Hematopoietic multipotent progenitor cell treated with erythropoietin and hydrocortisone succinate and interleukin-3 and kit ligand, for 4 days (in vitro differentiated cells): ENCODE measurements around the gene EEF2.
"Not testable (repeated sequence)": the region's sequence is repeated elsewhere in the genome, so short reads cannot be mapped to it uniquely, and the experiment has no call there.

Source experiments
- DNase-seq: peaks from one replicate; pipeline ENCODE4 v3.0.0-alpha.2; 2015

Gene EEF2

GRCh38 chr19:4014541-4015491 lies 29.6 kb upstream of the EEF2 start:
- DNase-seq, result peak; percentile 37

- no peak for DNase-seq
These were observed 28.8 kb upstream of the EEF2 start for GRCh38 chr19:4013886-4014540.

GRCh38 chr19:4012975-4013634 lies 27.8 kb upstream of the EEF2 start:
- DNase-seq, result no peak

- DNase-seq, result no peak
These were observed 27.1 kb upstream of the EEF2 start for GRCh38 chr19:4012092-4012974.

GRCh38 chr19:4011430-4011829 lies 26.2 kb upstream of the EEF2 start:
- DNase-seq, result not testable (repeated sequence)

- DNase-seq, result no peak
These were observed 25.5 kb upstream of the EEF2 start for GRCh38 chr19:4010808-4011110.

GRCh38 chr19:4009990-4010807 lies 24.9 kb upstream of the EEF2 start:
- no peak for DNase-seq

GRCh38 chr19:4007836-4008539 lies 22.7 kb upstream of the EEF2 start:
- DNase-seq, result peak; percentile 59

- DNase-seq, result peak; percentile 98
These were observed 22.0 kb upstream of the EEF2 start, which contains the start of gene PIAS4 for GRCh38 chr19:4007021-4007835. TSS of gene PIAS4 (plus strand) at chr19:4007736. CDS start at chr19:4007761, 25 bp downstream.

- DNase-seq, result not testable (repeated sequence)
These were observed 20.2 kb upstream of the EEF2 start for GRCh38 chr19:4005436-4005835.

GRCh38 chr19:4000798-4001197 lies 15.5 kb upstream of the EEF2 start:
- not testable (repeated sequence) for DNase-seq

GRCh38 chr19:3998667-3999412 lies 13.6 kb upstream of the EEF2 start:
- DNase-seq, result not testable (repeated sequence)

GRCh38 chr19:3995607-3996006 lies 10.3 kb upstream of the EEF2 start:
- no peak for DNase-seq

GRCh38 chr19:3990815-3991117 lies 5.5 kb upstream of the EEF2 start:
- DNase-seq, result no peak

GRCh38 chr19:3987619-3988371 lies 2.5 kb upstream of the EEF2 start:
- DNase-seq, result peak; percentile 96

- DNase-seq, result peak; percentile 95
These were observed 1.2 kb upstream of the EEF2 start for GRCh38 chr19:3986260-3987041.

- DNase-seq, result no peak
These were observed 488 bp upstream of the EEF2 start for GRCh38 chr19:3985643-3986259.

GRCh38 chr19:3984584-3984907 lies 717 bp downstream of the EEF2 start:
- no peak for DNase-seq
